ENCODE measurements around the gene IQCN. TPM values are rescaled to one million over a fixed set of nuclear protein-coding genes. Genes with fewer than 3 reads are reported as not detected.

Gene IQCN
- total RNA-seq, 2 donors from 2014 or later: 4.1 to 19.5 TPM

DNA sequence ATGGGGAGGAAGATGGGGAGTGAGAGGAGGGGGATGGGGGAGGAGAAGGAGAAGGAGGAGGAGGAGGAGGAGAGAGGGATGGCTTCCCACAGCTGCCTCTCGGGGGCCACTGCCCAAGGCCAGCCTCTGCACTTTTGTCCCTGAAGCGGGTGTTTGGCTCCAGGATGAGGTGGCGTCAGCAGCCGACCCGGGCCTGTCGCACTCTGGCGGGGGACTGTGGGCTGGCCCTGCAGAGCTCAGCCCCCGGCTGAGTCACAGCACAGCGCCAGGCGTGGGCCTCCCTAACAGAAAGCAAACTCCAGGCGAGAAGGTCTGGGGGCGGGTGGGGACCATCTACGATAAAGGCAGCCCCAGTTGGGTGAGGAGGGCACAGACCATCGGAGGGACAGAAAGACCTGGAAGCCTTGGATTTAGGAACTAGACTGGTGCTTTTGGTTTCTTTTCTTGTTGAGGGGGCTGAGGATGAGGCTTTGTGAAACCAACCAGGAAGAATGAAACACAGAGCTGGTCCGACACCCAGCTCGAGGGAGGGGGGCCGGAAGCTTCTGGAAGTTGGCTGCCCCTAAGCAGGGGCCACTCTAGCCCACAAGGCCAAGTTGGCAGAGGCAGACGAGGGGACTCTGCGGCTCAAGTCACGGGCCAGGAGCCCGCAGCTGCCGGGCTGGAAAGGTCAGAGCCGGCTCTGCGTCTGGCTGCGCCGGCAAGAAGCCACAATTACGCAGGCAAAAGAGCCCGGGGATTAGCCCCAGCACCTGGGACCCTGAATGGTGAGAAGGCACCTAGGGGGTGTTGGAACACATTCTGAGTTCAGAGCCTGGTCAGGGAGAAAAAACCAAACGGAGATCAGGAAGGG, 30.4 kb upstream of the IQCN start:
- TF ChIP-seq CTCF (IDR thresholded peaks at IDR 0.05) (peak in 1 of 4 experiments; percentile 6), POLR2AphosphoS5 (IDR thresholded peaks at IDR 0.05) (no peak), POLR2A (IDR thresholded peaks at IDR 0.05) (peak; percentile 77)
- Histone ChIP-seq H3K36me3 (peaks cover 0 to 8% of the 10 kb centered on the region in 2 donors), H3K27ac (peak overlapping the region; percentile 88 to 95), H3K4me3 (peak overlapping the region; percentile 2 to 20), H3K4me1 (replicated peaks) (peaks cover 5% of the 10 kb centered on the region), H3K9me3 (no peaks in the 10 kb centered on the region), H3K27me3 (replicated peaks; ENCODE audit: insufficient read depth) (no peaks in the 10 kb centered on the region)
- intact Hi-C loops (cut with DNase I): no loop called here
- DNase-seq (ENCODE audit: low spot score): no peak
- WGBS: 5% methylated on average over 26 of the region's 29 CpGs

DNA sequence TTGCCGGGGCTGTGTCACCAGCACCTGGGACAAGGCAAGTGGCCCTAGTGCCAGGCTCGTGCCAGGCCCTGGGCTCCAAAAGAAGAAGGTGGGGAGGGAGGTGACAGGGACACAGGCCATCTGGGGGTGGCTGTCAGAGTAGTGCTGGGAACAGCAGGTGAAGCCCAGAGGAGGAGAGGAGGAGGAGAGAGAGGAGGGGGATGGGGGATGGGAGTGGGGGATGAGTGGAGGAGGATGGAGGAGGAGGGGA, 29.9 kb upstream of the IQCN start:
- Histone ChIP-seq H3K4me1 (replicated peaks) (peaks cover 5% of the 10 kb centered on the region), H3K27ac (peak overlapping the region; percentile 88 to 95), H3K36me3 (peaks cover 0 to 2% of the 10 kb centered on the region in 2 donors), H3K27me3 (replicated peaks; ENCODE audit: insufficient read depth) (no peaks in the 10 kb centered on the region), H3K4me3 (peak overlapping the region in 1 of 2 donors; percentile 20), H3K9me3 (no peaks in the 10 kb centered on the region)
- TF ChIP-seq POLR2A (IDR thresholded peaks at IDR 0.05) (no peak), POLR2AphosphoS5 (IDR thresholded peaks at IDR 0.05) (no peak), CTCF (IDR thresholded peaks at IDR 0.05) (no peak)
- no peak for DNase-seq (ENCODE audit: low spot score)
- WGBS: 7% methylated on average over 2 of the region's 2 CpGs
- intact Hi-C loops (cut with DNase I): no loop called here

GRCh38 chr19:18301718-18302111, 27.5 kb upstream of the IQCN start:
- no peak overlapping the region for H3K27ac ChIP-seq
- H3K4me3 ChIP-seq: no peak overlapping the region
- intact Hi-C loops (cut with DNase I): no loop called here
- TF ChIP-seq CTCF (IDR thresholded peaks at IDR 0.05) (no peak), POLR2A (IDR thresholded peaks at IDR 0.05) (no peak), POLR2AphosphoS5 (IDR thresholded peaks at IDR 0.05) (no peak)
- no peaks in the 10 kb centered on the region for H3K9me3 ChIP-seq
- H3K27me3 ChIP-seq (replicated peaks; ENCODE audit: insufficient read depth): no peaks in the 10 kb centered on the region
- no peaks in the 10 kb centered on the region for H3K36me3 ChIP-seq
- DNase-seq (ENCODE audit: low spot score): no peak
- H3K4me1 ChIP-seq (replicated peaks): peaks cover 5% of the 10 kb centered on the region
- WGBS: 52% methylated on average over 4 of the region's 4 CpGs

GRCh38 chr19:18300930-18301717, 26.9 kb upstream of the IQCN start:
- no peaks in the 10 kb centered on the region for H3K27me3 ChIP-seq (replicated peaks; ENCODE audit: insufficient read depth)
- no peak overlapping the region for H3K4me3 ChIP-seq
- intact Hi-C loops (cut with DNase I): no loop called here
- no peaks in the 10 kb centered on the region for H3K36me3 ChIP-seq
- no peak for DNase-seq (ENCODE audit: low spot score)
- H3K4me1 ChIP-seq (replicated peaks): peaks cover 5% of the 10 kb centered on the region
- 50% methylated on average over 18 of the region's 18 CpGs for WGBS
- H3K9me3 ChIP-seq: no peaks in the 10 kb centered on the region
- TF ChIP-seq CTCF (IDR thresholded peaks at IDR 0.05) (no peak), POLR2AphosphoS5 (IDR thresholded peaks at IDR 0.05) (peak; percentile 23)
- no peak overlapping the region for H3K27ac ChIP-seq

All from prostate gland (tissue), 2 donors.